Esophagus squamous epithelium (tissue), 5 donors: ENCODE results near the gene TNKS1BP1. TPM values are rescaled to one million over a fixed set of nuclear protein-coding genes. Genes with fewer than 3 reads are reported as not detected.
"Not testable (repeated sequence)": the region's sequence is repeated elsewhere in the genome, so short reads cannot be mapped to it uniquely, and the experiment has no call there.

ENCODE experiments used
- DNase-seq: peaks from one replicate; lab custom pipeline; 2025; lab: John Stamatoyannopoulos, UW
- H3K27ac ChIP-seq, 4 donors: fragments of 200-600 bp; sonication (generic); one replicate each; pipeline ENCODE4 v1.5.1; 2016 to 2019; ENCODE audit warnings: mild to moderate bottlenecking in 1 of 4
- H3K27me3 ChIP-seq, 4 donors: fragments of 200-600 bp; sonication (generic); 1 replicate in 3 of 4; 2 replicates in 1 of 4; pipeline versions ENCODE4 v1.5.1 to v1.6.0; 2017 to 2021; ENCODE audit warnings: antibody characterized with exemption in 1 of 4
- H3K36me3 ChIP-seq, 3 donors: fragments of 200-600 bp; sonication (generic); one replicate each; pipeline ENCODE4 v1.5.1; 2016 to 2019
- H3K4me1 ChIP-seq, 3 donors: fragments of 200-600 bp; sonication (generic); one replicate each; pipeline ENCODE4 v1.5.1; 2017 to 2019
- H3K4me3 ChIP-seq, 4 donors: fragments of 200-600 bp; sonication (generic); 1 replicate in 3 of 4; 2 replicates in 1 of 4; pipeline ENCODE4 v1.5.1; 2016 to 2019; ENCODE audit warnings: mild to moderate bottlenecking in 2 of 4, moderate library complexity in 1 of 4
- H3K9me3 ChIP-seq, 3 donors: fragments of 200-600 bp; sonication (generic); one replicate each; pipeline ENCODE4 v1.5.1; 2016 to 2019
- CTCF ChIP-seq, 6 experiments: fragments of 450-650 bp in 4 of 6; fragments of 200-600 bp in 2 of 6; sonication (generic) in 2 of 6; IDR thresholded peaks; one replicate each; pipeline ENCODE4 v1.5.1; 2016 to 2019; ENCODE audit warnings: antibody characterized with exemption in 6 of 6, mild to moderate bottlenecking in 4 of 6, moderate library complexity in 4 of 6
- POLR2A ChIP-seq, 4 donors: fragments of 450-650 bp; IDR thresholded peaks; one replicate each; pipeline ENCODE4 v1.6.1; 2017; ENCODE audit warnings: antibody characterized with exemption in 4 of 4, mild to moderate bottlenecking in 4 of 4, moderate library complexity in 3 of 4
- WGBS, 2 donors: methylation state at CpG; one replicate each; pipeline ENCODE4 v1.1.5; 2018; 5-methylcytosine and 5-hydroxymethylcytosine counted together
- intact Hi-C: fragments of 100-400 bp; cut with DNase I; formaldehyde crosslinking; loops from one replicate; pipeline ENCODE4 v1.15.0; 2022
- total RNA-seq, 4 donors: library from RNA; depleted of rRNA; stranded (reverse); fragments of >200 nt; gene quantifications; one replicate each; pipeline ENCODE4 v1.1.0, GENCODE V29; 2016
- donor health status: DM: yes; HTN: yes; CAD: no.

The TNKS1BP1 gene
- total RNA-seq, 4 donors from 2014 or later, result 94.6 to 212 (median 124) TPM

- Histone ChIP-seq H3K27ac (no peak overlapping the region), H3K27me3 (peaks cover 0 to 7% (median 0%) of the 10 kb centered on the region in 4 donors), H3K4me3 (no peak overlapping the region), H3K9me3 (no peaks in the 10 kb centered on the region), H3K4me1 (no peaks in the 10 kb centered on the region), H3K36me3 (no peaks in the 10 kb centered on the region)
- intact Hi-C loops, result no loop called here
- TF ChIP-seq POLR2A (IDR thresholded peaks at IDR 0.05) (no peak), CTCF (IDR thresholded peaks at IDR 0.05) (no peak)
- 60 to 71% methylated on average over 4 to 6 of the region's 19 CpGs for WGBS, 2 donors
- no peak for DNase-seq
Observed at GRCh38 chr11:57368106-57368844, 43.5 kb upstream of the TNKS1BP1 start.

GRCh38 chr11:57364851-57365660 is 40.3 kb upstream of the TNKS1BP1 start:
- Histone ChIP-seq H3K36me3 (no peaks in the 10 kb centered on the region), H3K27ac (no peak overlapping the region), H3K4me3 (no peak overlapping the region), H3K9me3 (no peaks in the 10 kb centered on the region), H3K27me3 (peaks cover 0 to 7% (median 0%) of the 10 kb centered on the region in 4 donors), H3K4me1 (no peaks in the 10 kb centered on the region)
- TF ChIP-seq POLR2A (IDR thresholded peaks at IDR 0.05) (no peak), CTCF (IDR thresholded peaks at IDR 0.05) (no peak)
- intact Hi-C loops, result no loop called here
- no peak for DNase-seq
- 62 to 75% methylated on average over 8 to 9 of the region's 9 CpGs for WGBS, 2 donors

- WGBS, 2 donors, result 56 to 78% methylated on average over 3 to 6 of the region's 7 CpGs
- intact Hi-C loops, result no loop called here
- no peaks in the 10 kb centered on the region for H3K36me3 ChIP-seq
- DNase-seq, result no peak
- H3K4me3 ChIP-seq, result no peak overlapping the region
- TF ChIP-seq POLR2A (IDR thresholded peaks at IDR 0.05) (no peak), CTCF (IDR thresholded peaks at IDR 0.05) (no peak)
- H3K9me3 ChIP-seq, result no peaks in the 10 kb centered on the region
- peaks cover 0 to under 1% (median 0%) of the 10 kb centered on the region in 3 donors for H3K4me1 ChIP-seq
- no peak overlapping the region for H3K27ac ChIP-seq
- H3K27me3 ChIP-seq, result peaks cover 0 to 2% (median 0%) of the 10 kb centered on the region in 4 donors
Observed at GRCh38 chr11:57363131-57364080, 38.7 kb upstream of the TNKS1BP1 start.

GRCh38 chr11:57361926-57362325 is 37.2 kb upstream of the TNKS1BP1 start:
- 80 to 84% methylated on average over 3 of the region's 3 CpGs for WGBS, 2 donors
- Histone ChIP-seq H3K27me3 (no peaks in the 10 kb centered on the region), H3K4me3 (no peak overlapping the region), H3K36me3 (no peaks in the 10 kb centered on the region), H3K27ac (no peak overlapping the region), H3K9me3 (no peaks in the 10 kb centered on the region), H3K4me1 (peaks cover 0 to 15% (median 10%) of the 10 kb centered on the region in 3 donors)
- TF ChIP-seq POLR2A (IDR thresholded peaks at IDR 0.05) (no peak), CTCF (IDR thresholded peaks at IDR 0.05) (no peak)
- no peak for DNase-seq
- intact Hi-C loops, result no loop called here

- DNase-seq, H3K27me3 ChIP-seq, H3K9me3 ChIP-seq, H3K27ac ChIP-seq, intact Hi-C loops, H3K36me3 ChIP-seq, H3K4me3 ChIP-seq: not testable (repeated sequence)
- H3K4me1 ChIP-seq, result peaks cover 0 to 15% (median 10%) of the 10 kb centered on the region in 3 donors
Observed at GRCh38 chr11:57361420-57361819, 36.7 kb upstream of the TNKS1BP1 start.
